CD4-positive, CD25-positive, alpha-beta regulatory T cell (primary cell): ENCODE measurements around the gene MMEL1. TPM values are rescaled to one million over a fixed set of nuclear protein-coding genes. Genes with fewer than 3 reads are reported as not detected.

Experiments used
- ATAC-seq, 2 donors: fragments of 150-1000 bp; cut with Tn5 transposase; one replicate each; pipeline ENCODE4 v1.10.0; 2021; ENCODE audit warnings: low read depth in 2 of 2, moderate number of reproducible peaks in 2 of 2, moderate library complexity in 1 of 2
- DNase-seq, 3 donors: peaks; one replicate each; pipeline versions ENCODE4 v3.0.0 to v3.0.0-alpha.2; 2012 to 2022; ENCODE audit warnings: mixed read lengths in 1 of 3
- H3K27ac ChIP-seq: one replicate; pipeline ENCODE4 v1.7.0; 2013; ENCODE audit warnings: mild to moderate bottlenecking, low read length; ENCODE audit not compliant: insufficient read depth, poor library complexity, severe bottlenecking
- H3K27me3 ChIP-seq: one replicate; pipeline ENCODE4 v1.7.0; 2013; ENCODE audit warnings: low read length; ENCODE audit not compliant: control insufficient read depth, insufficient read depth
- H3K36me3 ChIP-seq: one replicate; pipeline ENCODE4 v1.7.0; 2013; ENCODE audit warnings: mild to moderate bottlenecking, low read length, moderate library complexity; ENCODE audit not compliant: control insufficient read depth, insufficient read depth
- H3K4me1 ChIP-seq: 2 replicates; pipeline ENCODE4 v1.7.0; 2013; ENCODE audit warnings: mild to moderate bottlenecking, low read length; ENCODE audit not compliant: insufficient read depth, control insufficient read depth, poor library complexity, severe bottlenecking
- H3K4me3 ChIP-seq: one replicate; pipeline ENCODE4 v1.7.0; 2013; ENCODE audit warnings: low read depth, mild to moderate bottlenecking, low read length, moderate library complexity
- H3K9me3 ChIP-seq, 2 experiments: 1 replicate in 1 of 2; 2 replicates in 1 of 2; pipeline ENCODE4 v1.7.0; 2013; ENCODE audit warnings: low read length in 2 of 2, mild to moderate bottlenecking in 1 of 2, moderate library complexity in 1 of 2; ENCODE audit not compliant: control insufficient read depth in 2 of 2
- H3K27ac Mint-ChIP-seq, 3 donors: one replicate each; pipeline ENCODE4 v1.8.0; 2020 to 2022; ENCODE audit warnings: mild to moderate bottlenecking in 3 of 3, mixed read lengths in 3 of 3, moderate library complexity in 2 of 3
- H3K27me3 Mint-ChIP-seq: one replicate; pipeline ENCODE4 v1.8.0; 2022; ENCODE audit warnings: mild to moderate bottlenecking, mixed read lengths
- H3K36me3 Mint-ChIP-seq: one replicate; pipeline ENCODE4 v1.8.0; 2020; ENCODE audit warnings: mixed read lengths
- H3K4me1 Mint-ChIP-seq, 4 donors: one replicate each; pipeline ENCODE4 v1.8.0; 2020 to 2022; ENCODE audit warnings: mixed read lengths in 4 of 4, mild to moderate bottlenecking in 1 of 4
- H3K4me3 Mint-ChIP-seq, 4 donors: one replicate each; pipeline ENCODE4 v1.8.0; 2020 to 2022; ENCODE audit warnings: mild to moderate bottlenecking in 4 of 4, mixed read lengths in 4 of 4, moderate library complexity in 3 of 4
- H3K9me3 Mint-ChIP-seq, 7 donors: one replicate each; pipeline ENCODE4 v1.8.0; 2020 to 2022; ENCODE audit warnings: mixed read lengths in 7 of 7, mild to moderate bottlenecking in 3 of 7, moderate library complexity in 2 of 7
- polyA plus RNA-seq, 4 donors: library from polyadenylated mRNA; unstranded; fragments of 300-500 nt; fragmentation: Illumina TruSeq; gene quantifications; one replicate each; pipeline ENCODE4 v1.2.3, GENCODE V29; 2021
- total RNA-seq: library from RNA; stranded (reverse); gene quantifications from one replicate; pipeline ENCODE4 v1.2.3, GENCODE V29; 2022

The MMEL1 gene
- total and polyA plus RNA-seq, 5 donors from 2014 or later = 0.79 to 18.1 (median 15.2) TPM

DNA sequence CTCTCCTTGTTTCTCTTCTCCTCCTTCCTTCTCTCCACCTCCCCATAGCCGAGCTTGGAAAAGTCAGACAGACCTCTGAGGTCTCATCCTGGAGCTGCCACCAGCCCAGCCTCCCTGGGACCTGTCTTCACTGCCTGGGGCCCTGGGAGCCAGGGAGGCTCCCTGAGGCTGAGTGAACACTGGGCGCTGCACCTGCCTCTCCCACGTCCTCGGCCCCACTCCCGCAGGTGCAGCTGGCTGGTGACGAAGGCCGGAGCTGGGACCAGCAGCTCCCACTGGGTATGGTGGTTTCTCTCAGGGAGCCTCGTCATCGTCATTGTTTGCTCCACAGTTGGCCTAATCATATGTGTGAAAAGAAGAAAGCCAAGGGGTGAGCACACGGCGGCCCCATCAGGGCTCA, 71.4 kb downstream of the MMEL1 start:
- ATAC-seq = no peak

DNA sequence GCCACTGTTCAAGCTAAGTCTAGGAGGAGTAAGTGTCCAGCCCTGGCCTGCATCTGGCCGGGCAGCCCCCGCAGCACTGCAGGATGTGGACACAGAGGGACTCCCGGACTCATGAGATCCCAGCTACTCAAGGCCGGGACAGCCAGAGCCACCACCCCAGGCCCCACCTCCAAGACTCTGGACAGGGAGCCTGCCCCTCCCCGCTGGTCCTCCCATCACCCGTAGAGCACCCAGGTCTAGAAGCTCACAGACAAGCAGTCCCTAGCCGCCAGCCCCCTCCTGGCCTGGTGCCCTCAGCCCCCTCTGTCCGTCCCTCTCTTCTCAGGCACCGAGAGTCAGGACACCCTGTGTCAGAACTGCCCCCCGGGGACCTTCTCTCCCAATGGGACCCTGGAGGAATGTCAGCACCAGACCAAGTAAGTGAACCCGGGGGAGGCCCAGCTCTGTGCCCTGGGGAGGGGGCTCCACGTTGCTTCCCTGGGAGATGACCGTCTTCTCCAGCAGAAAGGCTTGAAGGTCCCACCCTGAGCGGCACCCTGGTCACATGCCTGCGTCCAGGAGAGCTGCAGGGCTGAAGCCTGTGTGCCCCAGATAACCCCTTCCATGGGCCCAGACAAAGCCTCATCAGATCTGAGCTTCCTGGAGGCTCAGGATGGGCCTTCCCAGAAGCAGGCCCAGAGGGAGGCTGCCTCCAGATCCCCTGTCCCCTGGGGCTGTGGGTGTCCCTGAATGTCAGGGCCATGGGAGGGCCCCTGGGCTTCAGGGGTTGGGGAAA, 72.3 kb downstream of the MMEL1 start:
- H3K4me3 Mint-ChIP-seq = peak overlapping the region in 2 of 4 donors; percentile 7 to 68
- peaks cover 46% of the 10 kb centered on the region for H3K4me1 ChIP-seq

More for the DNA sequence above, 71.4 kb downstream of the MMEL1 start:
- Mint-ChIP-seq H3K9me3 (peaks cover 0 to under 1% (median 0%) of the 10 kb centered on the region in 7 donors), H3K4me1 (peaks cover 0 to 35% (median 3%) of the 10 kb centered on the region in 4 donors), H3K36me3 (peaks cover 4% of the 10 kb centered on the region), H3K27ac (peak overlapping the region in 2 of 3 donors; percentile 58 to 79), H3K27me3 (no peaks in the 10 kb centered on the region), H3K4me3 (peak overlapping the region in 2 of 4 donors; percentile 51 to 61)
- Histone ChIP-seq H3K9me3 (no peaks in the 10 kb centered on the region), H3K36me3 (peaks cover 34% of the 10 kb centered on the region), H3K4me1 (peaks cover 37% of the 10 kb centered on the region), H3K27me3 (no peaks in the 10 kb centered on the region), H3K4me3 (no peak overlapping the region), H3K27ac (no peak overlapping the region)
- DNase-seq = no peak

DNA sequence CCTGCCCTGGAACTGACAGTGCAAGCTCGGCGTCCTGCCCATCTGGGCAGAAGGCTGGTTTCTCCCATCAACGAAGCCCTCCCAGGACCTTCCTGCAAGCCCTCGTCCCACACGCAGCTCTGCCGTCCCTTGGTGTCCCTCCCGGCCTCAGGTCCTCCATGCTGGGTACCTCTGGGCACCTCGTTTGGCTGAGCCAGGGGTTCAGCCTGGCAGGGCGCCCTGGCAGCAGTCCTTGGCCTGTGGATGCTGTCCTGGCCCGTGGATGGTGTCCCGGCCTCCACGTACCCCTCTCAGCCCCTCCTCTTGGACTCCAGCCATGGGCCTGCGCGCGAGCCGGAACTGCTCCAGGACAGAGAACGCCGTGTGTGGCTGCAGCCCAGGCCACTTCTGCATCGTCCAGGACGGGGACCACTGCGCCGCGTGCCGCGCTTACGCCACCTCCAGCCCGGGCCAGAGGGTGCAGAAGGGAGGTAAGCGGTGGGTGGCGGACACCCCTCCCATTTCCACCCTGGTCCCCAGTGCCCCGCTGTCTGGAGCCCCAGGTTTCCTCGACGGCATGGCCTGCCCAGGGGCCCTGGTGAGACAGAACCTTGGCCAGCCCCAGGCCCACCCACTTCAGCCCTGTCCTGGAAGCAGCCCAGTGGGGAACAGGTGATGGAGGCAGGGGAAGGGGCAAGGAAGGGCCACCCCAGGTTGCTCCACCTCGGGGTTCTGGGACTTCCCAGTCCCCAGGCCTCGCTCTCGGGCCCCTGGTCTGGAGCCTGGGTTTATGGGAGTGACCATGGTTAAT, 73.1 kb downstream of the MMEL1 start:
- H3K27me3 ChIP-seq = no peaks in the 10 kb centered on the region
- no peak overlapping the region for H3K27ac ChIP-seq
- Mint-ChIP-seq H3K36me3 (peaks cover 4% of the 10 kb centered on the region), H3K27me3 (no peaks in the 10 kb centered on the region), H3K9me3 (peaks cover 0 to 2% (median 0%) of the 10 kb centered on the region in 7 donors), H3K4me1 (peaks cover 0 to 46% (median 9%) of the 10 kb centered on the region in 4 donors), H3K4me3 (peak overlapping the region; percentile 21 to 68 (median 42)), H3K27ac (peak overlapping the region in 1 of 3 donors; percentile 83)
- no peak for DNase-seq
- peaks cover 54% of the 10 kb centered on the region for H3K4me1 ChIP-seq
- no peaks in the 10 kb centered on the region for H3K9me3 ChIP-seq
- no peak for ATAC-seq
- no peak overlapping the region for H3K4me3 ChIP-seq
- H3K36me3 ChIP-seq = peaks cover 34% of the 10 kb centered on the region

More for the DNA sequence above, 72.3 kb downstream of the MMEL1 start:
- DNase-seq (no peak), ATAC-seq (no peak)
- Mint-ChIP-seq H3K27me3 (no peaks in the 10 kb centered on the region), H3K27ac (no peak overlapping the region), H3K9me3 (peaks cover 0 to 2% (median 0%) of the 10 kb centered on the region in 7 donors), H3K36me3 (peaks cover 4% of the 10 kb centered on the region), H3K4me1 (peaks cover 0 to 39% (median 6%) of the 10 kb centered on the region in 4 donors)
- no peaks in the 10 kb centered on the region for H3K9me3 ChIP-seq
- H3K36me3 ChIP-seq = peaks cover 34% of the 10 kb centered on the region
- H3K4me3 ChIP-seq = no peak overlapping the region
- peak overlapping the region; percentile 33 for H3K27ac ChIP-seq
- no peaks in the 10 kb centered on the region for H3K27me3 ChIP-seq

GRCh38 chr1:2558861-2559260, 74.0 kb downstream of the MMEL1 start:
- Histone ChIP-seq H3K4me3 (no peak overlapping the region), H3K27ac (peak overlapping the region; percentile 21), H3K9me3 (no peaks in the 10 kb centered on the region), H3K27me3 (no peaks in the 10 kb centered on the region), H3K4me1 (peaks cover 59% of the 10 kb centered on the region), H3K36me3 (peaks cover 34% of the 10 kb centered on the region)
- Mint-ChIP-seq H3K9me3 (peaks cover 0 to 2% (median 0%) of the 10 kb centered on the region in 7 donors), H3K27ac (peak overlapping the region in 2 of 3 donors; percentile 76 to 85), H3K27me3 (no peaks in the 10 kb centered on the region), H3K36me3 (peaks cover 4% of the 10 kb centered on the region), H3K4me3 (peak overlapping the region; percentile 69 to 98 (median 78)), H3K4me1 (peaks cover 0 to 50% (median 10%) of the 10 kb centered on the region in 4 donors)
- DNase-seq = no peak
- no peak for ATAC-seq

GRCh38 chr1:2558420-2558819, 74.4 kb downstream of the MMEL1 start:
- H3K4me3 Mint-ChIP-seq = peak overlapping the region; percentile 89 to 100 (median 98)
- H3K9me3 Mint-ChIP-seq = peaks cover 0 to 2% (median 0%) of the 10 kb centered on the region in 7 donors
- no peak for DNase-seq
- no peak for ATAC-seq
- no peaks in the 10 kb centered on the region for H3K27me3 Mint-ChIP-seq
- peak overlapping the region; percentile 97 for H3K27ac ChIP-seq
- no peaks in the 10 kb centered on the region for H3K27me3 ChIP-seq
- no peaks in the 10 kb centered on the region for H3K9me3 ChIP-seq
- peaks cover 0 to 53% (median 10%) of the 10 kb centered on the region in 4 donors for H3K4me1 Mint-ChIP-seq
- peaks cover 34% of the 10 kb centered on the region for H3K36me3 ChIP-seq
- peak overlapping the region; percentile 47 to 85 (median 76) for H3K27ac Mint-ChIP-seq
- peaks cover 59% of the 10 kb centered on the region for H3K4me1 ChIP-seq
- H3K4me3 ChIP-seq = no peak overlapping the region
- peaks cover 4% of the 10 kb centered on the region for H3K36me3 Mint-ChIP-seq

- Histone ChIP-seq H3K36me3 (peaks cover 28% of the 10 kb centered on the region), H3K4me3 (peak overlapping the region; percentile 77), H3K4me1 (peaks cover 59% of the 10 kb centered on the region), H3K27me3 (no peaks in the 10 kb centered on the region), H3K9me3 (no peaks in the 10 kb centered on the region), H3K27ac (peak overlapping the region; percentile 97)
- Mint-ChIP-seq H3K36me3 (peaks cover 4% of the 10 kb centered on the region), H3K4me3 (peak overlapping the region; percentile 89 to 100 (median 98)), H3K27ac (peak overlapping the region; percentile 26 to 99 (median 47)), H3K4me1 (peaks cover 0 to 53% (median 10%) of the 10 kb centered on the region in 4 donors), H3K27me3 (no peaks in the 10 kb centered on the region), H3K9me3 (peaks cover 0 to 2% (median 0%) of the 10 kb centered on the region in 7 donors)
- ATAC-seq (no peak), DNase-seq (no peak)
Measured at GRCh38 chr1:2557482-2558400, 75.1 kb downstream of the MMEL1 start.
